ENCODE data around the gene TNFRSF19.

DNA sequence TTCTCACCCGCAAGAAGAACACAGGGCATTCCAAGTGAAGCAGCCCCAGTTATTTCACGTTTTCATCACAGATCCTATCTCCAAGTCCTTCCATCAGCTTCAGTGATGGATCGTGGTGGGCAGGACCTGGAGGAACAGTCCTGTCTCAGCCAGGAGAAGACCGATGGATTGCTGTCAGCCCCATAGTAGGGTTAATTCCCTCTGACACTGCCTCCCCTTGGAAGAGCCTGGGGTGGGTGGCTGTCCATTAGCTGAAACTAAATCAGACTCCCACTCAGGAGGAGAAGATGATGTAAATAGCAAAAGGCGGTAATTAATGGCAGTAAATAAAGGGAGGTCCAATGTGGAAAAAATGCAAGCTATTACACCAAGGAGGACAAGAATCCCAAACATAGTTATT, 131.0 kb downstream of the TNFRSF19 start:
- TF ChIP-seq CTCF (IDR thresholded peaks at IDR 0.05; ENCODE audit: poor library complexity) (no peak), EZH2 (IDR thresholded peaks at IDR 0.05; ENCODE audit: borderline replicate concordance) (no peak)
